H9 (cell line): ENCODE data around the gene CYP2D6. TPM values are rescaled to one million over a fixed set of nuclear protein-coding genes. Genes with fewer than 3 reads are reported as not detected.

Source experiments
- DNase-seq: peaks from one replicate; pipeline ENCODE4 v3.0.0-alpha.2; 2017
- H2AFZ ChIP-seq: one replicate; pipeline ENCODE4 v1.6.1; 2013; ENCODE audit warnings: mild to moderate bottlenecking, low read length, control low read depth, moderate library complexity
- H2AK5ac ChIP-seq: 2 replicates; pipeline ENCODE4 v1.6.1; 2013; ENCODE audit warnings: low read length, control low read depth, mixed read lengths; ENCODE audit not compliant: insufficient read length
- H2BK120ac ChIP-seq: one replicate; pipeline ENCODE4 v1.6.1; 2013; ENCODE audit warnings: low read depth, mild to moderate bottlenecking, low read length, control low read depth, inconsistent platforms; ENCODE audit not compliant: poor library complexity, severe bottlenecking
- H2BK12ac ChIP-seq: 2 replicates; pipeline ENCODE4 v1.6.1; 2013; ENCODE audit warnings: low read length, control low read depth, mixed read lengths, low read depth; ENCODE audit not compliant: insufficient read length
- H2BK15ac ChIP-seq: 2 replicates; pipeline ENCODE4 v1.6.1; 2013; ENCODE audit warnings: low read depth, low read length, control low read depth
- H2BK20ac ChIP-seq: one replicate; pipeline ENCODE4 v1.6.1; 2013; ENCODE audit warnings: low read depth, mild to moderate bottlenecking, low read length, control low read depth, inconsistent platforms; ENCODE audit not compliant: poor library complexity, severe bottlenecking
- H2BK5ac ChIP-seq: 2 replicates; pipeline ENCODE4 v1.6.1; 2013; ENCODE audit warnings: low read length, control low read depth, mixed read lengths; ENCODE audit not compliant: insufficient read length
- H3K14ac ChIP-seq: 2 replicates; pipeline ENCODE4 v1.6.1; 2013; ENCODE audit warnings: low read length, control low read depth; ENCODE audit not compliant: insufficient read depth
- H3K18ac ChIP-seq: 2 replicates; pipeline ENCODE4 v1.6.1; 2013; ENCODE audit warnings: low read depth, mild to moderate bottlenecking, mixed read lengths, low read length, control low read depth; ENCODE audit not compliant: insufficient read length
- H3K23ac ChIP-seq: 2 replicates; pipeline ENCODE4 v1.6.1; 2013; ENCODE audit warnings: low read length, control low read depth, mixed read lengths, low read depth; ENCODE audit not compliant: insufficient read length
- H3K23me2 ChIP-seq: 2 replicates; pipeline ENCODE4 v1.6.1; 2013; ENCODE audit warnings: low read depth, mild to moderate bottlenecking, mixed read lengths, low read length, control low read depth; ENCODE audit not compliant: insufficient read length, poor library complexity, severe bottlenecking
- H3K27ac ChIP-seq: 2 replicates; pipeline ENCODE4 v1.5.1; 2013; ENCODE audit warnings: low read length, control low read depth, mixed read lengths, low read depth; ENCODE audit not compliant: insufficient read length
- H3K27me3 ChIP-seq: 2 replicates; pipeline ENCODE4 v1.6.1; 2013; ENCODE audit warnings: low read length, control low read depth, inconsistent platforms; ENCODE audit not compliant: insufficient read depth
- H3K4ac ChIP-seq: 2 replicates; pipeline ENCODE4 v1.6.1; 2013; ENCODE audit warnings: low read depth, mild to moderate bottlenecking, control low read depth, inconsistent platforms, low read length, moderate library complexity
- H3K4me1 ChIP-seq: 2 replicates; pipeline ENCODE4 v1.6.1; 2013; ENCODE audit warnings: low read length, control low read depth, inconsistent platforms; ENCODE audit not compliant: insufficient read depth
- H3K4me2 ChIP-seq: 2 replicates; pipeline ENCODE4 v1.6.1; 2013; ENCODE audit warnings: low read length, control low read depth, mixed read lengths; ENCODE audit not compliant: insufficient read length, insufficient read depth
- H3K56ac ChIP-seq: 2 replicates; pipeline ENCODE4 v1.6.1; 2013; ENCODE audit warnings: low read depth, mild to moderate bottlenecking, mixed read lengths, low read length, control low read depth; ENCODE audit not compliant: insufficient read length
- H3K79me1 ChIP-seq: 2 replicates; pipeline ENCODE4 v1.6.1; 2013; ENCODE audit warnings: low read depth, mild to moderate bottlenecking, moderate library complexity, low read length, control low read depth, inconsistent platforms; ENCODE audit not compliant: insufficient read depth, poor library complexity, severe bottlenecking
- H3K79me2 ChIP-seq: 2 replicates; pipeline ENCODE4 v1.6.1; 2013; ENCODE audit warnings: low read length, control low read depth, inconsistent platforms; ENCODE audit not compliant: insufficient read depth
- H3K9ac ChIP-seq: 2 replicates; pipeline ENCODE4 v1.6.1; 2013; ENCODE audit warnings: low read length, control low read depth, mixed read lengths; ENCODE audit not compliant: insufficient read length; ENCODE audit errors: extremely low read depth
- H3K9me3 ChIP-seq: one replicate; pipeline ENCODE4 v1.6.1; 2013; ENCODE audit warnings: low read depth, low read length, inconsistent platforms; ENCODE audit not compliant: control insufficient read depth
- H3T11ph ChIP-seq: one replicate; pipeline ENCODE4 v1.6.1; 2013; ENCODE audit warnings: mild to moderate bottlenecking, low read length, control low read depth, inconsistent platforms
- H4K20me1 ChIP-seq: one replicate; pipeline ENCODE4 v1.6.1; 2013; ENCODE audit not compliant: control insufficient read depth, insufficient read length, insufficient read depth
- H4K5ac ChIP-seq: 2 replicates; pipeline ENCODE4 v1.6.1; 2013; ENCODE audit warnings: low read depth, mild to moderate bottlenecking, mixed read lengths, low read length, control low read depth; ENCODE audit not compliant: insufficient read length
- H4K8ac ChIP-seq: replicated peaks from 2 replicates; pipeline ENCODE4 v1.6.1; 2013; ENCODE audit warnings: low read length, control low read depth, mixed read lengths, low read depth; ENCODE audit not compliant: insufficient read length
- H4K91ac ChIP-seq: 2 replicates; pipeline ENCODE4 v1.6.1; 2013; ENCODE audit warnings: low read depth, mild to moderate bottlenecking, moderate library complexity, mixed read lengths, low read length, control low read depth; ENCODE audit not compliant: insufficient read length
- H3K27ac Mint-ChIP-seq, 3 experiments: 2 replicates in 2 of 3; 3 replicates in 1 of 3; pipeline ENCODE4 v1.8.0; 2020 to 2021; ENCODE audit warnings: mixed read lengths in 3 of 3, mild to moderate bottlenecking in 1 of 3, moderate library complexity in 1 of 3
- H3K27me3 Mint-ChIP-seq: 2 replicates; pipeline ENCODE4 v1.8.0; 2021; ENCODE audit warnings: low read depth, mild to moderate bottlenecking, moderate library complexity, mixed read lengths
- H3K36me3 Mint-ChIP-seq, 3 experiments: 2 replicates in 2 of 3; 3 replicates in 1 of 3; pipeline ENCODE4 v1.8.0; 2020 to 2021; ENCODE audit warnings: low read depth in 3 of 3, mixed read lengths in 3 of 3; ENCODE audit not compliant: insufficient read depth in 1 of 3
- H3K4me1 Mint-ChIP-seq, 2 experiments: 2 replicates each; pipeline ENCODE4 v1.8.0; 2020; ENCODE audit warnings: mixed read lengths in 2 of 2
- H3K4me3 Mint-ChIP-seq, 2 experiments: 2 replicates in 1 of 2; 3 replicates in 1 of 2; pipeline ENCODE4 v1.8.0; 2020 to 2021; ENCODE audit warnings: mild to moderate bottlenecking in 2 of 2, mixed read lengths in 2 of 2, moderate library complexity in 1 of 2
- H3K9me3 Mint-ChIP-seq, 2 experiments: 2 replicates in 1 of 2; 3 replicates in 1 of 2; pipeline ENCODE4 v1.8.0; 2020; ENCODE audit warnings: mild to moderate bottlenecking in 2 of 2, mixed read lengths in 2 of 2, moderate library complexity in 1 of 2
- CTCF ChIP-seq: fragments of 200-600 bp; sonication (generic); conservative IDR thresholded peaks from 3 replicates; pipeline ENCODE4 v1.8.0; 2021; ENCODE audit warnings: antibody characterized with exemption, mild to moderate bottlenecking
- WGBS: extraction: QIAGEN DNeasy Blood & Tissue Kit; methylation state at CpG from one replicate; pipeline ENCODE4 v1.1.7; 2013; ENCODE audit warnings: missing lambda C conversion rate, low lambda C conversion rate, mixed read lengths; ENCODE audit not compliant: insufficient read length; ENCODE audit errors: extremely low coverage; 5-methylcytosine and 5-hydroxymethylcytosine counted together
- total RNA-seq: library from RNA; stranded (reverse); gene quantifications from 2 replicates; pipeline ENCODE4 v1.2.1, GENCODE V29; 2021

The CYP2D6 gene
- total RNA-seq, 1 experiment from 2014 or later, result 2.3 TPM

- no peak overlapping the region for H2BK20ac ChIP-seq
- no peaks in the 10 kb centered on the region for H3K4me1 ChIP-seq
- H2BK5ac ChIP-seq, result no peak overlapping the region
- no peaks in the 10 kb centered on the region for H3K27me3 Mint-ChIP-seq
- no peak overlapping the region for H2BK15ac ChIP-seq
- H3K18ac ChIP-seq, result no peak overlapping the region
- no CpG with 5 or more reads among the region's 7 CpGs for WGBS
- H3K23me2 ChIP-seq, result no peaks in the 10 kb centered on the region
- no peaks in the 10 kb centered on the region for H3K9me3 ChIP-seq
- H4K91ac ChIP-seq, result no peak overlapping the region
- no peak overlapping the region for H3T11ph ChIP-seq
- H3K79me1 ChIP-seq, result peaks cover 5% of the 10 kb centered on the region
- no peak overlapping the region for H3K27ac ChIP-seq
- H3K14ac ChIP-seq, result no peak overlapping the region
- no peak overlapping the region for H2AK5ac ChIP-seq
- no peak overlapping the region for H3K27ac Mint-ChIP-seq
- no peak overlapping the region for H4K5ac ChIP-seq
- no peak overlapping the region for H2BK120ac ChIP-seq
- no peak overlapping the region for H3K56ac ChIP-seq
- peaks cover 2% of the 10 kb centered on the region for H4K20me1 ChIP-seq
- peaks cover 22 to 31% of the 10 kb centered on the region in 2 experiments for H3K4me1 Mint-ChIP-seq
- no peak overlapping the region for H2AFZ ChIP-seq
- H3K4me3 Mint-ChIP-seq, result no peak overlapping the region
- H2BK12ac ChIP-seq, result no peak overlapping the region
- peak; percentile 100; the same call in 2 of the 3 replicates for TF ChIP-seq CTCF
- no peak overlapping the region for H3K4ac ChIP-seq
- no peaks in the 10 kb centered on the region for H3K9me3 Mint-ChIP-seq
- H3K79me2 ChIP-seq, result 0 out of 2 replicates have a peak, but pooled peaks cover 1% of the 10 kb centered on the region
- H3K9ac ChIP-seq, result no peak overlapping the region
- H3K27me3 ChIP-seq, result no peaks in the 10 kb centered on the region
- H4K8ac ChIP-seq, result no peak overlapping the region
- peak; percentile 84 for DNase-seq
- peaks cover 5 to 36% (median 34%) of the 10 kb centered on the region in 3 experiments; a peak in 6 of 7 replicates for H3K36me3 Mint-ChIP-seq
- H3K23ac ChIP-seq, result no peak overlapping the region
- H3K4me2 ChIP-seq, result no peak overlapping the region
These were observed 38.5 kb upstream of the CYP2D6 start for GRCh38 chr22:42169055-42169469.
